GM12875 (cell line): ENCODE measurements around the gene TLX1.
"Not testable (repeated sequence)": the region's sequence is repeated elsewhere in the genome, so short reads cannot be mapped to it uniquely, and the experiment has no call there.

ENCODE experiments used
- H3K4me3 ChIP-seq: one replicate; pipeline ENCODE4 v1.5.1; 2011; ENCODE audit warnings: low read depth, low read length, control low read depth
- TF ChIP-seq, protein P1 (sequence below): IDR thresholded peaks from 2 replicates; pipeline ENCODE4 v1.5.1; 2011; ENCODE audit warnings: low read depth, mild to moderate bottlenecking, control low read depth, inconsistent platforms, low read length, moderate library complexity, borderline replicate concordance; ENCODE audit not compliant: insufficient read depth

The TLX1 gene

DNA sequence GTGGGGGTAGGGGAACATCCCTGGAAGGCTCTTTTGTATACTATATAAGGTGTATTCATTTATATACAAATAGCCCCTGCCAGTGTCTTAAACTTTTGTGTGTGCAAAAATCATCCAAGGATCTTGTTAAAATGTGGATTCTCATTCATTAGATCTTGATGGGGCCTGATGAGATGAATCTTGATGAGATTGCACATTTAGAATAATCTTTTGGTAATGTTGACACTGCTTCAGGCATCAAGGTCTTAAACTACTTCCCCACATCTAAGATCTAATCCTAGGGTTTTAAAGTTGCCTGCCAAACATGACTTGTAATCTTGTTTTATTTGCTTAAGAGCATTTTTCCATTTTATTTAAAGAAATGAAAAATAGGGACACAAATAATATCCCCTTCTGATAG lies 13.0 kb downstream of the TLX1 start:
- no peak overlapping the region for H3K4me3 ChIP-seq
- TF ChIP-seq, protein P1, sequence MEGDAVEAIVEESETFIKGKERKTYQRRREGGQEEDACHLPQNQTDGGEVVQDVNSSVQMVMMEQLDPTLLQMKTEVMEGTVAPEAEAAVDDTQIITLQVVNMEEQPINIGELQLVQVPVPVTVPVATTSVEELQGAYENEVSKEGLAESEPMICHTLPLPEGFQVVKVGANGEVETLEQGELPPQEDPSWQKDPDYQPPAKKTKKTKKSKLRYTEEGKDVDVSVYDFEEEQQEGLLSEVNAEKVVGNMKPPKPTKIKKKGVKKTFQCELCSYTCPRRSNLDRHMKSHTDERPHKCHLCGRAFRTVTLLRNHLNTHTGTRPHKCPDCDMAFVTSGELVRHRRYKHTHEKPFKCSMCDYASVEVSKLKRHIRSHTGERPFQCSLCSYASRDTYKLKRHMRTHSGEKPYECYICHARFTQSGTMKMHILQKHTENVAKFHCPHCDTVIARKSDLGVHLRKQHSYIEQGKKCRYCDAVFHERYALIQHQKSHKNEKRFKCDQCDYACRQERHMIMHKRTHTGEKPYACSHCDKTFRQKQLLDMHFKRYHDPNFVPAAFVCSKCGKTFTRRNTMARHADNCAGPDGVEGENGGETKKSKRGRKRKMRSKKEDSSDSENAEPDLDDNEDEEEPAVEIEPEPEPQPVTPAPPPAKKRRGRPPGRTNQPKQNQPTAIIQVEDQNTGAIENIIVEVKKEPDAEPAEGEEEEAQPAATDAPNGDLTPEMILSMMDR, result no peak

DNA sequence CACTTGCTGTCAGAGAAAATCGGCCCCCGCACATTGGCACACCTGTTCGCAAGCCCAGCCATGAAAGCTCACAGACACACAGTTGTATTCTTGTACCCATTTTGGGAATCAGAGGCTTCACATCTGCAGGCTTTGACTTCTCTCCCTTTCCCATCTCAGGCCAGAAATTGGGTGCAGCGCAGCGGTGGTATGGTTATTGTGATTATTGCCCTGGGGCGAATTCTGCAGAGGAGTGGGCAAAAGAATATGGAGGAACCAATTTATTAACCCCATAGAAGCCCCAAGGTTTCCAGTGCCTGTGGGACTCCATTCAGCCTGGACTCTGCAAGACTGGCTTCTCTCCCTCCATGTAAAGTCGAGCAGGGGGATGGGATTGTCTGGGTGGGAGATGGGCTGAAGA lies 14.0 kb downstream of the TLX1 start:
- TF ChIP-seq, protein P1, result no peak
- H3K4me3 ChIP-seq, result no peak overlapping the region

DNA sequence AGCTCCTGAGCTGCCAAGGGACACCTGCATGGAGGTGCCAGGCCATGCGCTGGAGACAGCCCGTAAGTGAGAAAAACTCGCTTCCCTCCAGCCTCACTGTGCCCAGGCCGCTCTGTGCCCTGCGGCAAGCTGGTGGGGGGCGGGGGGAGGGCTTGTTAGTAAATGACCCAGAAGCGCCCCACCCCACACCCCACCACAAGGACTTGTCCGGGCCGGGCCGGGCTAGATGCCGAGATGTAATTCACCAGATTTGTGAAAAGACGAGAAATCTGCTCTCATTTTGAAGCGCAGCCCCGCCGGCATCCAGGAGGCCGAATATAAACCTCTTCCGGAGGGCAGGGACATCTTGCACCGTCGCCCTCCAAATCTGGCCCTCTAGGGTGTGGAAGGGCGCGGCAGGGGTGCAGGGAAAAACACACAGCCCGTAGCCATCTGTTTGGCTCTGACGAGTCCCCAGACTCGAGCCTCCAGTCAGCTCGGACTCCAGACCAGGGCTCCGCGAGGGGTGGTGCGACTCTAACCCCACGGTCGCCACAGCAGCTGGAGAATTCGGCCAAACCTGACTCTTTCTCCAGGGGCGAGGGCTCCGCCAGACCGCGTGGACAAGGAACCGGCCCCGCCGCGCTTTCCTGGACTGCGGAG lies 14.8 kb downstream of the TLX1 start:
- no peak overlapping the region for H3K4me3 ChIP-seq
- TF ChIP-seq, protein P1, result no peak

DNA sequence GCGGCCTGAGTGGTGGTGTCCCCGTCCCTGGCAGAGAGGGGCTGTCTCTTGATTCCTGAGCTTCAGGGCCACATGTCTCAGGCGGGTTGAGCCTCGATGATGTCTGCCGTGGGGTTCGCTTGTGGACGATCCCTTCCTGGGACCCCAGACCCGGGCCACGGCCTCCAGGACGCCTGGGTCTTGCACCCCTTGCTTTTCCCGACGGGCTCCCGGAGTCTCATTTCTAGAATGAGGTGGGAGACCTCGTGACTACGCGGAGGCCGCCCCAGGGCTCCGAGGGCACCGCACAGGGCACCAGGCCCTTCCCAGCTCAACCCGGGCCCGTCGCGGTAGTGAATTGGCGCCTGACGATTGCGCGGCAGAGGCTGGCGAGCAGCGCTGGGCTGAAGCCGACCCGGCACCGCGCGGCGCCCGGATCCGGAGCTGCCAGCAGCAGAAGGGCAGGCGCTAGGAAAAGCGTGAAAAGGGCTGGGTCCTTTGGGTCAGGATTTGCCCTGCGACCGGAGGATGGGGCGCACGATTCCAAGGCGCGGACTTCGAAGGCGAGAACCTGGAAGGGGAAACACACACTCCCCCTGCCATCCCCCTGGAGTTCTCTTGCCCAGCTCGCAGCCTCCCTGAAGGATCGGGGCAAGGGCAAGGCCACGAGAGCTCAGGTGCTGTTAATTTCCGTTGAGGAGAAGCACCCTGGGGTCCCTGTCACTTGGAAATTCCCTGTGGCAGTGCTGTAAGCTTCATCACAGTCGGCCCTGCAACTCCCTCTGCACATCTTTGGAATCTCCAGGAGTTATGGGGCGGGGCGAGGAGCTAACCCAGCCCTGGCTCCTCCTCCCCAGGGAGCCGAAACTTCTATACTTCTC lies 15.5 kb downstream of the TLX1 start:
- H3K4me3 ChIP-seq, result no peak overlapping the region
- TF ChIP-seq, protein P1, result no peak

DNA sequence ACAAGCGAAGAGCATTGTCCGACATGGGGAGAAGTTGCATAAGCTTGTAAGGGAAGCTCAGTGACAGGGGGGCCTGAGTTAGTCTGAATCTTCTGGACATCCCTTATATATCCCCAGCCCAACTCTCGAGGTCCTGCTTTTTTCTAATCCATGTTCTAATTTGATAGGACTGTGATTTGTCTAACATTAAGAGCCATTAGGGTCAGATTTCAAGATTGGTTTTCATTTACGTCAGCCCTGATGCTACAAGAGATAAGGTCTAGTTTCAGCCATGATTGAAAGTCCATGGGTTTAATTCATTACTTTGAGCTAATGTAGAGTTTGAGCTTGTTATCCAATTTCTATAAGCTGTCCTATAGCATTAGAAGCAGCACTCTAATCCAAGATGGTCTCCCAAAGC lies 20.3 kb downstream of the TLX1 start:
- H3K4me3 ChIP-seq, result no peak overlapping the region
- TF ChIP-seq, protein P1, result no peak

DNA sequence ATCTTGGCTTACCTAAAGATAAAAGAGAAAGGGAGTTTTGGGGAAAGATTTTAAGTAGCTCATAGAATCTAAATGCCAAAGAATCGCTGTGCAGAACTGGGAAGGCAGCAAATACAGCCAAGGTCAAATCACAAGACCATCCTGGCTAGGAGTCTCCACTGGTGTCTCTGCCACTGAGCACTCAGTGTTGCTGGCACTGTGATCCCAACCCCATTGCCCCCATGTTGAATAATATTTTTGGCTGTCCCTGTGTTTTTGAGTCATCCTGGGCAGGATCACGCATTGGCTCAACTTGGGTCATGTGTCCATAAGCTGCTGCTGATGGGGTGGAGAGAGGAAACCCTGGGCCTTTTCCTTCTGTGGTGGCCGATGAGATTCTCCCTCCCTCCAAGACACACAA lies 21.2 kb downstream of the TLX1 start:
- TF ChIP-seq, protein P1, result no peak
- no peak overlapping the region for H3K4me3 ChIP-seq

DNA sequence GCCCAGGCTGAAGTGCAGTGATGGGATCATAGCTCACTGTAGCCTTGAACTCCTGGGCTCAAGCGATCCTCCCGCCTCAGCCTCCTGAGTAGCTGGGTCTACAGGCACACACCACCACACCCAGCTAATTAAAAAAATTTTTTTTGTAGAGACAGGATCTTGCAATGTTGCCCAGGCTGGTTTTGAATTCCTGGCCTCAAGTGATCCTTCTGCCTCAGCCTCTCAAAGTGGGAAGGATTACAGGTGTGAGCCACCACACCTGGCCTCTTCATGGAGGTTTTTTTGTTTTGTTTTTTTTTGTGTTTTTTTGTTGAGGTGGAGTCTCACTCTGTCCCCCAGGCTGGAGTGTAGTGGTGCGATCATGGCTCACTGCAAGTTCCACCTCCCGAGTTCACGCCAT lies 23.4 kb downstream of the TLX1 start:
- H3K4me3 ChIP-seq, result not testable (repeated sequence)

DNA sequence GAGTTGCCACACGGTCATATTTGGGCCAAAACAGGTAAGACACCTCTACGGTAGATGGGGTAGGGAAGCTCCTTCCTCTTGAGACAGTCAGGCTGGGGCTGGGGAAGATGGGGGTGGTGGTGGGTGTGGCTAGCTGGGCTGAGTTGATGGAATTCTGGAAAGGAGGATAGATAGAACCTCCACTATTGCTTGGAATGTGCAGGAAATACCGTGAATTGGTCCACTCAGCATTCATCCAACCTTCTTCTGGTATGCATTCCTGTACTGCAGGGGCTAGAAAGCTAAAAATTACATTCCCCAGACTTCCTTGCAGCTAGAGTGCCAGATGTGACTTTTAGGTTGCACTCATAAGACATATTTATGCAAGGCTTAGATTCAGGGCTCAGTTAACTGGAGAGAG lies 24.8 kb downstream of the TLX1 start:
- TF ChIP-seq, protein P1, result no peak

More for the DNA sequence above, 24.8 kb downstream of the TLX1 start:
- H3K4me3 ChIP-seq, result no peak overlapping the region
